ENCODE measurements around the gene DHCR7. TPM values are rescaled to one million over a fixed set of nuclear protein-coding genes. Genes with fewer than 3 reads are reported as not detected.

Gene DHCR7
- total and polyA plus RNA-seq, 2 donors from 2014 or later: 17.8 to 35.2 TPM

DNA sequence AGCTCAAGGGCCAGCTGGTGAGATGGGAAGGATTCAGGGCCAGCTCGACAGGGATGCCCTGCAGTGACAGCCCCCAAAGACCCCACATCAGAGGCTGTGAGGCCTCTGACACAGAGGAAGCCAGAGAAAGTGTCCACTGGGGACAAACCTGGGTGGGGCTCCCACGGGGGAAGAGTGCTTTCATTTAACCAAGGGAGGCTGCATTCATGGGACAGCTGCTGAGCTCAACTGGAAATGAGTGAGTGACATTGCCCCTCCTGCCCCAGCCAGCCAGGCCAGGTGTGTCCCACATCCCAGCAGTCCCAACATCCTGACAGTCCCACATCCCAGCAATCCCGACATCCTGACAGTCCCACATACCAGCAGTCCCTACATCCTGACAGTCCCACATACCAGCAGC lies 61.0 kb downstream of the DHCR7 start:
- no peak for FAIRE-seq

DNA sequence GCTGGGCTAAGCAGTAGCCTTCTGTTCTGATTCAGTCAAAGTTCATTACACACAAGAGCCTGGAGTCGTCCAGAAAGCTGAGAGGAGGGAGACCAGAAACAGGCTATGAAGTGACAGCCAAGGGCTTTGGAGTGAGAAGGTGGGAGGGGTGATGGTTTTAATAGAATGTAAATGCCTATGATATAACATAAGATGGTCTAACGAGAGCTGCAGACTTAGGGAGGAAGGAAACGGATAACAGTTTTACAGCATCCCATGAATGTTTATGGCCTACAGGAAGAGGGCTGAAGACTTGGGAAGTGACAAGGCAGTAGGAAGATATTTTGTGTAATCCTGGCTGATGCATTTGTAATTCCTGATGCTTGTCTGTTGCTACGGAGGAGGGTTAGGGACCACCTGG lies 62.0 kb downstream of the DHCR7 start:
- Histone ChIP-seq H3K27me3 (ENCODE audit: control insufficient read depth, insufficient read depth, low read length) (no peaks in the 10 kb centered on the region), H3K9ac (ENCODE audit: low read length in 3 of 3) (no peak overlapping the region), H3K27ac (ENCODE audit: low read depth in 2 of 2, low read length in 2 of 2) (no peak overlapping the region), H3K4me3 (ENCODE audit: low read length in 3 of 3) (no peak overlapping the region), H3K9me3 (ENCODE audit: control insufficient read depth in 2 of 3, insufficient read depth in 1 of 3, low read length in 3 of 3) (peaks cover 0 to 2% (median 0%) of the 10 kb centered on the region in 3 donors), H3K4me1 (ENCODE audit: control insufficient read depth in 2 of 3, insufficient read depth in 2 of 3, low read depth in 1 of 3, low read length in 3 of 3) (no peaks in the 10 kb centered on the region), H3K36me3 (ENCODE audit: control insufficient read depth in 2 of 3, insufficient read depth in 3 of 3, low read length in 3 of 3) (no peaks in the 10 kb centered on the region)
- TF ChIP-seq, protein P1, sequence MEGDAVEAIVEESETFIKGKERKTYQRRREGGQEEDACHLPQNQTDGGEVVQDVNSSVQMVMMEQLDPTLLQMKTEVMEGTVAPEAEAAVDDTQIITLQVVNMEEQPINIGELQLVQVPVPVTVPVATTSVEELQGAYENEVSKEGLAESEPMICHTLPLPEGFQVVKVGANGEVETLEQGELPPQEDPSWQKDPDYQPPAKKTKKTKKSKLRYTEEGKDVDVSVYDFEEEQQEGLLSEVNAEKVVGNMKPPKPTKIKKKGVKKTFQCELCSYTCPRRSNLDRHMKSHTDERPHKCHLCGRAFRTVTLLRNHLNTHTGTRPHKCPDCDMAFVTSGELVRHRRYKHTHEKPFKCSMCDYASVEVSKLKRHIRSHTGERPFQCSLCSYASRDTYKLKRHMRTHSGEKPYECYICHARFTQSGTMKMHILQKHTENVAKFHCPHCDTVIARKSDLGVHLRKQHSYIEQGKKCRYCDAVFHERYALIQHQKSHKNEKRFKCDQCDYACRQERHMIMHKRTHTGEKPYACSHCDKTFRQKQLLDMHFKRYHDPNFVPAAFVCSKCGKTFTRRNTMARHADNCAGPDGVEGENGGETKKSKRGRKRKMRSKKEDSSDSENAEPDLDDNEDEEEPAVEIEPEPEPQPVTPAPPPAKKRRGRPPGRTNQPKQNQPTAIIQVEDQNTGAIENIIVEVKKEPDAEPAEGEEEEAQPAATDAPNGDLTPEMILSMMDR (IDR thresholded peaks at IDR 0.05; ENCODE audit: borderline replicate concordance, extremely low read depth, insufficient read depth): no peak
- intact Hi-C loops (cut with DNase I): no loop called here
- DNase-seq (peak in 2 of 5 donors; percentile 31 to 69), FAIRE-seq (no peak)

More for the DNA sequence above, 61.0 kb downstream of the DHCR7 start:
- Histone ChIP-seq H3K4me3 (ENCODE audit: low read length in 3 of 3) (no peak overlapping the region), H3K9me3 (ENCODE audit: control insufficient read depth in 2 of 3, insufficient read depth in 1 of 3, low read length in 3 of 3) (peaks cover 0 to under 1% (median 0%) of the 10 kb centered on the region in 3 donors), H3K9ac (ENCODE audit: low read length in 3 of 3) (no peak overlapping the region), H3K27ac (ENCODE audit: low read depth in 2 of 2, low read length in 2 of 2) (no peak overlapping the region), H3K4me1 (ENCODE audit: control insufficient read depth in 2 of 3, insufficient read depth in 2 of 3, low read depth in 1 of 3, low read length in 3 of 3) (no peaks in the 10 kb centered on the region), H3K36me3 (ENCODE audit: control insufficient read depth in 2 of 3, insufficient read depth in 3 of 3, low read length in 3 of 3) (no peaks in the 10 kb centered on the region), H3K27me3 (ENCODE audit: control insufficient read depth, insufficient read depth, low read length) (no peaks in the 10 kb centered on the region)
- TF ChIP-seq, protein P1 (IDR thresholded peaks at IDR 0.05; ENCODE audit: borderline replicate concordance, extremely low read depth, insufficient read depth): no peak
- intact Hi-C loops (cut with DNase I): no loop called here
- no peak for DNase-seq

DNA sequence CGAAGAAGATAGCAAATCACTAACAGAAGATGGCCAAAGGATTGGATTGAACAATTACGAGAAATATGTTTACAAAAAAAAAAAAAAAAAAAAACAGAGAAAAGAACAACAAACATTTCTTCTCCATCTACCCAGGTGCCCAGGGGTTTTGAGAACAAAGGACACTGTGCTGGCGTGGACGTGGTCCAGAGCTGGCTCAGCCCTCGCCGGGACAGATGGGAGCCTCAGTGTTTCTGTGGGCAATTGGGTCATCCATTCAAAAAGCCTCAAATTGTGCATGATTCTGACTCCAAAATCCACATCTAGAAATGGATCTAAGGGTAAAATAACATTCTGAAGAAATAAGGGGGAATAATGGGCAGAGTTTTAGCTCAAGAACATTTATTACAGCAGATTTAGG lies 63.1 kb downstream of the DHCR7 start:
- no peak overlapping the region for H3K9ac ChIP-seq (ENCODE audit: low read length in 3 of 3)
- intact Hi-C loops (cut with DNase I): no loop called here
- H3K9me3 ChIP-seq (ENCODE audit: control insufficient read depth in 2 of 3, insufficient read depth in 1 of 3, low read length in 3 of 3): peaks cover 0 to 2% (median 0%) of the 10 kb centered on the region in 3 donors
- TF ChIP-seq, protein P1 (IDR thresholded peaks at IDR 0.05; ENCODE audit: borderline replicate concordance, extremely low read depth, insufficient read depth): no peak
- DNase-seq (no peak), FAIRE-seq (no peak)
- H3K36me3 ChIP-seq (ENCODE audit: control insufficient read depth in 2 of 3, insufficient read depth in 3 of 3, low read length in 3 of 3): no peaks in the 10 kb centered on the region
- H3K27me3 ChIP-seq (ENCODE audit: control insufficient read depth, insufficient read depth, low read length): no peaks in the 10 kb centered on the region
- no peak overlapping the region for H3K4me3 ChIP-seq (ENCODE audit: low read length in 3 of 3)
- H3K4me1 ChIP-seq (ENCODE audit: control insufficient read depth in 2 of 3, insufficient read depth in 2 of 3, low read depth in 1 of 3, low read length in 3 of 3): no peaks in the 10 kb centered on the region
- H3K27ac ChIP-seq (ENCODE audit: low read depth in 2 of 2, low read length in 2 of 2): no peak overlapping the region

DNA sequence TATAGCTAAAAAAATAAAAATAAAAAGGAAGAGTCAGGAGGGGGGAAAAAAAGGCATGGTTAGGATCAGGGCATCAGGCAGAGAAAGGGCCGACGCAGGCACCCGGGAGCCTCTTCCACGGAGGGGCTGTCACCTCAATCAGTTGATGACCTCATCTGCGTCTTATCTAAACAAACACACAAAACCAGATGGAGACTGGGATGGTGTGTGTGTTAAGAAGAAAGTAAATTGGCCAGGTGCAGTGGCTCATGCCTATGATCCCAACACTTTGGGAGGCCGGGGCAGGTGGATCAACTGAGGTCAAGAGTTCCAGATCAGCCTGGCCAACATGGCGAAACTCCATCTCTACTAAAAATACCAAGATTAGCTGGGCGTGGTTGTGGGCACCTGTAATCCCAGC lies 63.6 kb downstream of the DHCR7 start:
- FAIRE-seq (no peak), DNase-seq (no peak)
- TF ChIP-seq, protein P1 (IDR thresholded peaks at IDR 0.05; ENCODE audit: borderline replicate concordance, extremely low read depth, insufficient read depth): no peak
- intact Hi-C loops (cut with DNase I): no loop called here
- no peaks in the 10 kb centered on the region for H3K4me1 ChIP-seq (ENCODE audit: control insufficient read depth in 2 of 3, insufficient read depth in 2 of 3, low read depth in 1 of 3, low read length in 3 of 3)
- H3K27me3 ChIP-seq (ENCODE audit: control insufficient read depth, insufficient read depth, low read length): no peaks in the 10 kb centered on the region
- H3K4me3 ChIP-seq (ENCODE audit: low read length in 3 of 3): no peak overlapping the region
- H3K36me3 ChIP-seq (ENCODE audit: control insufficient read depth in 2 of 3, insufficient read depth in 3 of 3, low read length in 3 of 3): no peaks in the 10 kb centered on the region
- no peak overlapping the region for H3K27ac ChIP-seq (ENCODE audit: low read depth in 2 of 2, low read length in 2 of 2)
- no peak overlapping the region for H3K9ac ChIP-seq (ENCODE audit: low read length in 3 of 3)
- peaks cover 0 to 2% (median 0%) of the 10 kb centered on the region in 3 donors for H3K9me3 ChIP-seq (ENCODE audit: control insufficient read depth in 2 of 3, insufficient read depth in 1 of 3, low read length in 3 of 3)
